ENCODE data around the gene CSNK2A3. TPM values are rescaled to one million over a fixed set of nuclear protein-coding genes. Genes with fewer than 3 reads are reported as not detected.
"Not testable (repeated sequence)": the region's sequence is repeated elsewhere in the genome, so short reads cannot be mapped to it uniquely, and the experiment has no call there.

Gene CSNK2A3
- total RNA-seq, 2 experiments from 2014 or later: 0.63 to 0.82 TPM

GRCh38 chr11:11363674-11364073 is 10.6 kb upstream of the CSNK2A3 start:
- POLR2A ChIA-PET: interaction anchor here (0.8 kb wide), 1 partner anchor 9 kb away, joined by 3 read pairs; no protein-coding TSS in a partner anchor
- BruUV-seq (replicated peaks): no TSS peak

GRCh38 chr11:11359611-11360010 is 6.6 kb upstream of the CSNK2A3 start:
- no peak for TF ChIP-seq EZH2phosphoT487 (IDR thresholded peaks at IDR 0.05; ENCODE audit: borderline replicate concordance, low read depth, low read length)
- no peak for TF ChIP-seq CTCF (conservative IDR thresholded peaks at IDR 0.05; ENCODE audit: low read length)
- Histone ChIP-seq H3K9me2 (ENCODE audit: insufficient read depth, low read length) (no peaks in the 10 kb centered on the region), H2AFZ (ENCODE audit: low read length) (no peak overlapping the region), H3K27ac (ENCODE audit: low read depth, low read length, poor library complexity, severe bottlenecking) (no peak overlapping the region), H4K20me1 (ENCODE audit: insufficient read depth, low read length) (no peaks in the 10 kb centered on the region), H3K36me3 (ENCODE audit: insufficient read depth, low read length) (no peaks in the 10 kb centered on the region), H3K4me1 (ENCODE audit: insufficient read depth, low read length, poor library complexity, severe bottlenecking) (no peaks in the 10 kb centered on the region), H3K4me2 (ENCODE audit: low read length) (no peak overlapping the region), H3K79me2 (ENCODE audit: insufficient read depth, low read depth, low read length) (no peaks in the 10 kb centered on the region), H3K9me3 (ENCODE audit: low read length) (no peaks in the 10 kb centered on the region), H3K4me3 (ENCODE audit: low read depth, low read length, poor library complexity, severe bottlenecking) (no peak overlapping the region)
- DNase-seq (ENCODE audit: low spot score): no peak
- intact Hi-C loops (cut with micrococcal nuclease; ENCODE audit: unreplicated experiment): no loop called here
- POLR2A ChIA-PET: no interaction called here
- CTCF ChIA-PET (ENCODE audit: unreplicated experiment): no interaction called here
- no TSS peak for BruUV-seq (replicated peaks)

More at GRCh38 chr11:11363674-11364073, 10.6 kb upstream of the CSNK2A3 start:
- no peaks in the 10 kb centered on the region for H3K9me2 ChIP-seq (ENCODE audit: insufficient read depth, low read length)
- no peaks in the 10 kb centered on the region for H3K4me1 ChIP-seq (ENCODE audit: insufficient read depth, low read length, poor library complexity, severe bottlenecking)
- no peaks in the 10 kb centered on the region for H3K36me3 ChIP-seq (ENCODE audit: insufficient read depth, low read length)
- H3K9me3 ChIP-seq (ENCODE audit: low read length): no peaks in the 10 kb centered on the region
- H2AFZ ChIP-seq (ENCODE audit: low read length): no peak overlapping the region
- no peaks in the 10 kb centered on the region for H3K79me2 ChIP-seq (ENCODE audit: insufficient read depth, low read depth, low read length)
- CTCF ChIA-PET (ENCODE audit: unreplicated experiment): no interaction called here
- H4K20me1 ChIP-seq (ENCODE audit: insufficient read depth, low read length): no peaks in the 10 kb centered on the region
- H3K4me2 ChIP-seq (ENCODE audit: low read length): no peak overlapping the region
- DNase-seq (ENCODE audit: low spot score): no peak
- TF ChIP-seq EZH2phosphoT487 (IDR thresholded peaks at IDR 0.05; ENCODE audit: borderline replicate concordance, low read depth, low read length) (no peak), CTCF (conservative IDR thresholded peaks at IDR 0.05; ENCODE audit: low read length) (no peak)
- intact Hi-C loops (cut with micrococcal nuclease; ENCODE audit: unreplicated experiment): no loop called here
- H3K27ac ChIP-seq (ENCODE audit: low read depth, low read length, poor library complexity, severe bottlenecking): no peak overlapping the region
- no peak overlapping the region for H3K4me3 ChIP-seq (ENCODE audit: low read depth, low read length, poor library complexity, severe bottlenecking)

- Histone ChIP-seq H3K9me3 (ENCODE audit: low read length) (no peaks in the 10 kb centered on the region), H3K4me3 (ENCODE audit: low read depth, low read length, poor library complexity, severe bottlenecking) (no peak overlapping the region), H3K27ac (ENCODE audit: low read depth, low read length, poor library complexity, severe bottlenecking) (no peak overlapping the region), H3K9me2 (ENCODE audit: insufficient read depth, low read length) (no peaks in the 10 kb centered on the region), H3K4me2 (ENCODE audit: low read length) (no peak overlapping the region), H3K79me2 (ENCODE audit: insufficient read depth, low read depth, low read length) (no peaks in the 10 kb centered on the region), H4K20me1 (ENCODE audit: insufficient read depth, low read length) (no peaks in the 10 kb centered on the region), H3K4me1 (ENCODE audit: insufficient read depth, low read length, poor library complexity, severe bottlenecking) (no peaks in the 10 kb centered on the region), H3K36me3 (ENCODE audit: insufficient read depth, low read length) (no peaks in the 10 kb centered on the region), H2AFZ (ENCODE audit: low read length) (no peak overlapping the region)
- intact Hi-C loops (cut with micrococcal nuclease; ENCODE audit: unreplicated experiment): no loop called here
- BruUV-seq (replicated peaks): no TSS peak
- ChIA-PET CTCF (ENCODE audit: unreplicated experiment) (no interaction called here), POLR2A (interaction anchor here (0.6 kb wide), 1 partner anchor 32 kb away, joined by 3 read pairs; no protein-coding TSS in a partner anchor)
- TF ChIP-seq CTCF (conservative IDR thresholded peaks at IDR 0.05; ENCODE audit: low read length): no peak
- no peak for DNase-seq (ENCODE audit: low spot score)
These were observed 3.8 kb upstream of the CSNK2A3 start for GRCh38 chr11:11356842-11357241.

GRCh38 chr11:11351851-11352250 is 1.2 kb downstream of the CSNK2A3 start:
- intact Hi-C loops (cut with micrococcal nuclease; ENCODE audit: unreplicated experiment); H3K4me2 ChIP-seq (ENCODE audit: low read length); H3K79me2 ChIP-seq (ENCODE audit: insufficient read depth, low read depth, low read length); H3K9me2 ChIP-seq (ENCODE audit: insufficient read depth, low read length); H3K4me1 ChIP-seq (ENCODE audit: insufficient read depth, low read length, poor library complexity, severe bottlenecking); CTCF ChIA-PET (ENCODE audit: unreplicated experiment); POLR2A ChIA-PET; BruUV-seq (replicated peaks); H4K20me1 ChIP-seq (ENCODE audit: insufficient read depth, low read length); H3K36me3 ChIP-seq (ENCODE audit: insufficient read depth, low read length); H2AFZ ChIP-seq (ENCODE audit: low read length); DNase-seq (ENCODE audit: low spot score); H3K4me3 ChIP-seq (ENCODE audit: low read depth, low read length, poor library complexity, severe bottlenecking); H3K9me3 ChIP-seq (ENCODE audit: low read length); H3K27ac ChIP-seq (ENCODE audit: low read depth, low read length, poor library complexity, severe bottlenecking): not testable (repeated sequence)
